Thoracic aorta (tissue), 2 donors: ENCODE measurements around the gene AMIGO3. TPM values are rescaled to one million over a fixed set of nuclear protein-coding genes. Genes with fewer than 3 reads are reported as not detected.

Experiments
- ATAC-seq: fragments of 150-250 bp; one replicate; pipeline ENCODE4 v1.8.0; 2017; ENCODE audit warnings: low read depth; ENCODE audit not compliant: insufficient number of reproducible peaks, low FRiP score
- DNase-seq: peaks from one replicate; pipeline ENCODE4 v3.0.0-alpha.2; 2020; ENCODE audit warnings: low spot score
- H3K27ac ChIP-seq, 2 donors: fragments of 200-600 bp; sonication (generic); 1 replicate in 1 of 2; 2 replicates in 1 of 2; pipeline ENCODE4 v1.5.1; 2016; ENCODE audit warnings: mild to moderate bottlenecking in 2 of 2, moderate library complexity in 2 of 2
- H3K27me3 ChIP-seq: fragments of 200-600 bp; sonication (generic); replicated peaks from 2 replicates; pipeline ENCODE4 v1.6.0; 2016; ENCODE audit warnings: mild to moderate bottlenecking; ENCODE audit not compliant: insufficient read depth
- H3K36me3 ChIP-seq: fragments of 200-600 bp; sonication (generic); one replicate; pipeline ENCODE4 v1.5.1; 2016
- H3K4me1 ChIP-seq, 2 donors: fragments of 200-600 bp; sonication (generic); 1 replicate in 1 of 2; 2 replicates in 1 of 2; pipeline versions ENCODE4 v1.5.1 to v1.6.0; 2016; ENCODE audit warnings: low read depth in 2 of 2, mild to moderate bottlenecking in 1 of 2; ENCODE audit not compliant: control insufficient read depth in 1 of 2
- H3K4me3 ChIP-seq: fragments of 200-600 bp; sonication (generic); 2 replicates; pipeline ENCODE4 v1.5.1; 2016; ENCODE audit warnings: mild to moderate bottlenecking
- H3K9me3 ChIP-seq: fragments of 200-600 bp; sonication (generic); 2 replicates; pipeline ENCODE4 v1.5.1; 2016
- total RNA-seq, 2 donors: library from RNA; depleted of rRNA; stranded (reverse); fragments of >200 nt; gene quantifications; one replicate each; pipeline versions ENCODE4 v1.1.0 to v1.2.3, GENCODE V29; 2016
- TF ChIP-seq, protein P1 (sequence below): fragments of 200-600 bp; sonication (generic); IDR thresholded peaks from one replicate; pipeline ENCODE4 v1.5.1; 2019; ENCODE audit warnings: antibody characterized with exemption

Gene AMIGO3
- total RNA-seq, 2 donors from 2014 or later, result 3.0 to 5.8 TPM

DNA sequence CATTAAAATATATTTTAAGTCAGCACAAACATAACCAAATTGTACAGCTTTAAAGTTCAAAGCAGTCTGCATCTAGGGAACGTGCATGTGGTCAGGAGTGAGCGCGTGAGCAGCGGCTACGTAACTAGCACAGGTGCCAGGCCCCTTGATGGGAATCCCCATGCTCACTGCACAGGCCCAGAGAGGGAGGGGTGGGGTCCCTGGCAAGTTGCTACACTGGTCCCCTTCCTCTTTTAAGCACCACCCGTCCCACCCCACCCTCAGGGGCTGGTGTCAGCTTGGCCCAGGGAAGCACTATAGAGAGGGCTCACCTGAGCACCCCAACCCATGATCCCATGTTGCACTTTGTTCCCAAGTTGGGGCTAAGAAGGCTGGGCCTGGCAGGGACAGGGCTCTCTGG is 5.1 kb upstream of the AMIGO3 start:
- TF ChIP-seq, protein P1, sequence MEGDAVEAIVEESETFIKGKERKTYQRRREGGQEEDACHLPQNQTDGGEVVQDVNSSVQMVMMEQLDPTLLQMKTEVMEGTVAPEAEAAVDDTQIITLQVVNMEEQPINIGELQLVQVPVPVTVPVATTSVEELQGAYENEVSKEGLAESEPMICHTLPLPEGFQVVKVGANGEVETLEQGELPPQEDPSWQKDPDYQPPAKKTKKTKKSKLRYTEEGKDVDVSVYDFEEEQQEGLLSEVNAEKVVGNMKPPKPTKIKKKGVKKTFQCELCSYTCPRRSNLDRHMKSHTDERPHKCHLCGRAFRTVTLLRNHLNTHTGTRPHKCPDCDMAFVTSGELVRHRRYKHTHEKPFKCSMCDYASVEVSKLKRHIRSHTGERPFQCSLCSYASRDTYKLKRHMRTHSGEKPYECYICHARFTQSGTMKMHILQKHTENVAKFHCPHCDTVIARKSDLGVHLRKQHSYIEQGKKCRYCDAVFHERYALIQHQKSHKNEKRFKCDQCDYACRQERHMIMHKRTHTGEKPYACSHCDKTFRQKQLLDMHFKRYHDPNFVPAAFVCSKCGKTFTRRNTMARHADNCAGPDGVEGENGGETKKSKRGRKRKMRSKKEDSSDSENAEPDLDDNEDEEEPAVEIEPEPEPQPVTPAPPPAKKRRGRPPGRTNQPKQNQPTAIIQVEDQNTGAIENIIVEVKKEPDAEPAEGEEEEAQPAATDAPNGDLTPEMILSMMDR, result no peak
- Histone ChIP-seq H3K9me3 (no peaks in the 10 kb centered on the region), H3K4me1 (peaks cover 13 to 31% of the 10 kb centered on the region in 2 donors), H3K36me3 (peaks cover 20% of the 10 kb centered on the region), H3K27ac (peak overlapping the region; percentile 83 to 92), H3K27me3 (no peaks in the 10 kb centered on the region), H3K4me3 (peak overlapping the region; percentile 97)
- DNase-seq (no peak), ATAC-seq (no peak)

DNA sequence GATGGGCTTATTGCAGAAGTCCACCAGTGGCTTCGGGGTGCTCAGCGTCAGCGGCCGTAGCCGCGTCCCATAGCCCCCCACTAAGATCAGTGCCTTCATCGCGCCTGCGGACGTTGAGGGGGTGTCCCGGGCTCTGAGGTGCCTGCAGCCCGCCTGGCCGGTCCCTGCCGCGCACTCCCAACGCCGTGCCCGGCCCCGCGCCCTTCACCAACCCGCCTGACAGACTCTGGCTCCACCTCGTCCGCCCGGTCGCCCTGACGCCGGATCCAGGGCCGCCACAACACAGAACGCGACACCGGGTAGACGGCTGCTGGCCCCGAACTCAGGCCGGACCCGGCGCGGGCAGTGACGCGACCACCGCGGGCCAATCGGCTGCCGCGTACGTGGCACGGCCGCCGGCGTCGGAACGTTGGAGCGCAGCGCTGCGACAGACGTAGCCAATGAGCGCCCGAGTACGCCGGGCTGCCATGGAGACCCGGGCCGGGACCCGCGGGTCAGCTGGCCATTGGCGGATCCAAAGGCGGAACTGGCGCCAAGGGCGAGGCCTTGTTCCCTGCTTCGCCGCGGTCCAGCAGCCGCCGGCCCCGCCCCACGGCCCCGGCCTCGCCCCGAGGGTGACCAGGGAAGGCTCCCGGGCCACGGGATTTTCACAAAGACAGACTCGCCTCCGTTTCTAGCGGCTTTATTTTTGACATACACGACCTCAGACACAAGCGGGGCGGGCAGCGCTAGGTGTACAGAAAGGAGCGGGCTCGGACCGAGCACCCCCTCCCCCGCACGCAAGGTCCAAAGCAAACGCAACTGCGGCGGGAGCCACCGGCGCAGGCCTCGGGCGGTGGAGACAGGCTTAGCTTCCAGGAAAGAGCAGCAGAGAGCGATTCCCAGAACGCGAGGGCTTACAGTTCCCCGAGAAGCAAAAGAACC is 4.4 kb upstream of the AMIGO3 start, which contains the start of gene GMPPB:
Gene GMPPB, minus strand, starts transcription at position 324 of the 924 bp plus-strand sequence. Its CDS starts 225 bp downstream, at position 99.
- peaks cover 16 to 33% of the 10 kb centered on the region in 2 donors for H3K4me1 ChIP-seq
- peaks cover 20% of the 10 kb centered on the region for H3K36me3 ChIP-seq

DNA sequence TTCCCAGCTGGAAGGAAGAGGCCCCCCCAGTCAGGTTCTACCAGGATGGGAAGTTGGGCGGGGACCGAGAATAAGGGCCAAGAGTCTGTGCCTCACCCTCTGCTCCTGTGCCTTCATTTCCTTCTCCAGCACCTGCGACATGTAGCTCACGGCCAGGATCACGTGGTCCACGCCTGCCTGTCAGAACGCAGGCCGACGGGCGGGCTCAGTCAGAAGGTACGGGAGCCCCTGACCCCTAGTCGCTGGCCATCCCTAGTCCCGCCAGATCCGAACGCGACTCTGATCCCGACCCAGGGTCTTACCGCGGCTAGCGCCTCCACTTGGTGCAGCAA is 3.8 kb upstream of the AMIGO3 start:
- H3K27me3 ChIP-seq, result no peaks in the 10 kb centered on the region
- peaks cover 20% of the 10 kb centered on the region for H3K36me3 ChIP-seq
- DNase-seq (no peak), ATAC-seq (no peak)
- no peaks in the 10 kb centered on the region for H3K9me3 ChIP-seq
- peaks cover 20 to 39% of the 10 kb centered on the region in 2 donors for H3K4me1 ChIP-seq
- TF ChIP-seq, protein P1, result no peak
- H3K4me3 ChIP-seq, result peak overlapping the region; percentile 97
- peak overlapping the region; percentile 94 to 98 for H3K27ac ChIP-seq

More for the DNA sequence above, 4.4 kb upstream of the AMIGO3 start, which contains the start of gene GMPPB:
- ATAC-seq, result peak; percentile 75
- Histone ChIP-seq H3K4me3 (peak within 1 kb of the TSS; percentile 97), H3K9me3 (no peaks in the 10 kb centered on the region), H3K27ac (peak within 1 kb of the TSS; percentile 94 to 98), H3K27me3 (no peaks in the 10 kb centered on the region)
- DNase-seq, result peak; percentile 86
- TF ChIP-seq, protein P1, result no peak

DNA sequence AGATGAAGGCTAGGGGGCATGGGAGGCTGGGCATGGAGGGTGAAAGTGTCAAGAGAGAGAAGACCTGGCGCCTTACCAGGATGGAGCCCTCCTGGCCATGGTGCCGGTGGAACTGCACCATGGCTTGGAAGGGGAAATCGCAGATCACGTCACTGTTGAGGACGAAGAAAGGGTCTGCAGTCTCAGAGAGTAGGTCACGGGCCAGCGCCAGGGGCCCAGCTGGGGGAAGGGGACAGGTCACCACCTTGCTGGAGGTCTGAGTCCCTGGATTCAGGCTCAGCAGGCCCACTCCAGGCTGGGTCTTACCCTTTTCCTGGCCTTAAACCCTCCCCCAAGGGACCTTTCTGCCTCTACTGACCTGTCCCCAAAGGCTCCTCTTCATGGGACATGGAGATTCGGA is 3.4 kb upstream of the AMIGO3 start:
- Histone ChIP-seq H3K36me3 (peaks cover 20% of the 10 kb centered on the region), H3K27ac (peak overlapping the region; percentile 94 to 98), H3K27me3 (no peaks in the 10 kb centered on the region), H3K4me1 (peaks cover 20 to 39% of the 10 kb centered on the region in 2 donors), H3K4me3 (peak overlapping the region; percentile 97), H3K9me3 (no peaks in the 10 kb centered on the region)
- DNase-seq (no peak), ATAC-seq (no peak)
- TF ChIP-seq, protein P1, result no peak

DNA sequence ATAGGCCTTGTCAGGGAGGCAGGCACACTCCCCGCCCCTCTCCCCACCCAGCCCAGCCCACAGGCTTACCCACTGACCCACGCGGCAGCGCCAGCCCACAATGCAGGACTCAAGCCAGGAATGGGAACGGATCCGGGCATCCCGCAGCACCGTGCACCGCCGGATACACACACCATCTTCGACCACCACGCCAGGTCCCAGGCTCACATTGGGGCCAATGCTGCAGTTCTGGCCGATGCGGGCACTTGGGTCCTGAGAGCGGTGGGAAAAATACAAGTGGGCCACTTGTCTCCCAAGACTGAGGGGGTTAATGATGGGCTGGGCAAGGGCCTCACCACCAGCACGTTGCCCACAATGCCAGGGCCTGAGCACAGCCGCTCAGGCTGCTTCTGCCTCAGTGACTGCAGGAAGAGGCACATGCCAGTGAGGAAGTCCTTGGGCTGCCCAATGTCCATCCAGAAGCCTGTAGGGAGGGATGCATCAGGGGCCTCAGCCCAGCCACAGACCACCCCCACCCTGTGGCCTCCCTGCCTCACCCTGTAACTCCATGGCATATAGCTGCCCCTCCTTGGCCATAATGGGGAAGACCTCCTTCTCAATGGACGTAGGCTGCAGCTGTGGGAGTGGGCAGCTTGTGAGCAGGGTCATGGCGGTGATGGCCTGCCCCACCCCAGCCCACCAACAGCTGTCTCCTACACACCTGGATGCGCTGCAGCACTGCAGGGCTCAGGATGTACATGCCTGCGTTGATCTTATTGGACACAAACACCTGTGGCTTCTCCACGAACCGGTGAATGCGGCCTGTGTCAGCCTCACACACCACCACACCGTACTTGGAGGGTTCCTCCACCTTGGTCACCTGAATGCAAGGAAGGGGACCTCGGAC is 2.7 kb upstream of the AMIGO3 start:
- Histone ChIP-seq H3K9me3 (no peaks in the 10 kb centered on the region), H3K36me3 (peaks cover 12% of the 10 kb centered on the region), H3K27ac (peak overlapping the region in 1 of 2 donors; percentile 98), H3K4me1 (peaks cover 20 to 39% of the 10 kb centered on the region in 2 donors), H3K27me3 (no peaks in the 10 kb centered on the region), H3K4me3 (no peak overlapping the region)
- DNase-seq (no peak), ATAC-seq (no peak)
- TF ChIP-seq, protein P1, result no peak
